HG02981 (cell line): ENCODE data around the gene MPO.

ENCODE experiments used
- ATAC-seq: cut with Tn5 transposase; IDR thresholded peaks from one replicate; pipeline ENCODE4 v1.9.1; 2021; ENCODE audit warnings: mild to moderate bottlenecking, moderate library complexity; ENCODE audit not compliant: unreplicated experiment

The MPO gene

GRCh38 chr17:58308173-58308984, 27.6 kb upstream of the MPO start:
- ATAC-seq, result no peak

GRCh38 chr17:58307468-58308172, 26.9 kb upstream of the MPO start:
- no peak for ATAC-seq

GRCh38 chr17:58306131-58306951, 25.6 kb upstream of the MPO start:
- ATAC-seq, result no peak

GRCh38 chr17:58305626-58306025, 24.9 kb upstream of the MPO start:
- no peak for ATAC-seq

- ATAC-seq, result no peak
These were observed 24.2 kb upstream of the MPO start for GRCh38 chr17:58304750-58305486.

- peak; percentile 63 for ATAC-seq
These were observed 23.4 kb upstream of the MPO start for GRCh38 chr17:58303971-58304749.

GRCh38 chr17:58302919-58303585, 22.3 kb upstream of the MPO start:
- ATAC-seq, result no peak

- ATAC-seq, result no peak
These were observed 21.6 kb upstream of the MPO start for GRCh38 chr17:58302171-58302918.

- ATAC-seq, result no peak
These were observed 20.9 kb upstream of the MPO start for GRCh38 chr17:58301504-58302150.

- no peak for ATAC-seq
These were observed 19.6 kb upstream of the MPO start for GRCh38 chr17:58300336-58300735.

GRCh38 chr17:58294034-58294433, 13.3 kb upstream of the MPO start:
- no peak for ATAC-seq

GRCh38 chr17:58291246-58291645, 10.5 kb upstream of the MPO start:
- ATAC-seq, result no peak

GRCh38 chr17:58289869-58290268, 9.1 kb upstream of the MPO start:
- no peak for ATAC-seq

GRCh38 chr17:58285422-58285810, 4.7 kb upstream of the MPO start:
- ATAC-seq, result no peak

- ATAC-seq, result no peak
These were observed 4.1 kb upstream of the MPO start for GRCh38 chr17:58284613-58285421.

GRCh38 chr17:58283674-58284612, 3.2 kb upstream of the MPO start:
- no peak for ATAC-seq
